Activated naive CD8-positive, alpha-beta T cell treated with anti-CD3 and anti-CD28 coated beads, Interleukin-2, amount 50 U/mL, for 24 hours (primary cell): ENCODE measurements around the gene RNF175.

ENCODE experiments used
- ATAC-seq: fragments of 150-1000 bp; cut with Tn5 transposase; one replicate; pipeline ENCODE4 v1.10.0; 2021
- DNase-seq: peaks from one replicate; pipeline ENCODE4 v3.0.0; 2021
- H3K27ac Mint-ChIP-seq: one replicate; pipeline ENCODE4 v1.8.0; 2021; ENCODE audit warnings: mild to moderate bottlenecking, mixed read lengths
- H3K27me3 Mint-ChIP-seq: one replicate; pipeline ENCODE4 v1.8.0; 2021; ENCODE audit warnings: mixed read lengths
- H3K36me3 Mint-ChIP-seq: one replicate; pipeline ENCODE4 v1.8.0; 2021; ENCODE audit warnings: low read depth, mixed read lengths
- H3K4me1 Mint-ChIP-seq: one replicate; pipeline ENCODE4 v1.8.0; 2021; ENCODE audit warnings: mixed read lengths
- H3K4me3 Mint-ChIP-seq: one replicate; pipeline ENCODE4 v1.8.0; 2021; ENCODE audit warnings: mild to moderate bottlenecking, moderate library complexity, mixed read lengths
- H3K9me3 Mint-ChIP-seq: one replicate; pipeline ENCODE4 v1.8.0; 2021; ENCODE audit warnings: mixed read lengths

The RNF175 gene

GRCh38 chr4:153777421-153777820 is 17.6 kb upstream of the RNF175 start:
- Mint-ChIP-seq H3K27me3 (peaks cover 39% of the 10 kb centered on the region), H3K4me3 (no peak overlapping the region), H3K27ac (no peak overlapping the region), H3K4me1 (no peaks in the 10 kb centered on the region), H3K36me3 (no peaks in the 10 kb centered on the region), H3K9me3 (peaks cover 5% of the 10 kb centered on the region)
- ATAC-seq (no peak), DNase-seq (no peak)

- Mint-ChIP-seq H3K4me3 (no peak overlapping the region), H3K4me1 (peaks cover 2% of the 10 kb centered on the region)
These were observed 16.8 kb upstream of the RNF175 start for GRCh38 chr4:153776601-153777000.

GRCh38 chr4:153773236-153773690 is 13.4 kb upstream of the RNF175 start:
- Mint-ChIP-seq H3K36me3 (no peaks in the 10 kb centered on the region), H3K4me1 (peaks cover 8% of the 10 kb centered on the region), H3K4me3 (no peak overlapping the region), H3K27ac (no peak overlapping the region), H3K27me3 (peaks cover 28% of the 10 kb centered on the region), H3K9me3 (peaks cover 10% of the 10 kb centered on the region)
- no peak for DNase-seq
- no peak for ATAC-seq

More at GRCh38 chr4:153776601-153777000, 16.8 kb upstream of the RNF175 start:
- DNase-seq, result no peak
- Mint-ChIP-seq H3K27me3 (peaks cover 38% of the 10 kb centered on the region), H3K27ac (no peak overlapping the region), H3K36me3 (no peaks in the 10 kb centered on the region), H3K9me3 (peaks cover 8% of the 10 kb centered on the region)
- no peak for ATAC-seq

GRCh38 chr4:153771046-153771445 is 11.2 kb upstream of the RNF175 start:
- DNase-seq, result no peak

GRCh38 chr4:153766758-153767157 is 6.9 kb upstream of the RNF175 start:
- H3K9me3 Mint-ChIP-seq, result peaks cover 6% of the 10 kb centered on the region
- no peaks in the 10 kb centered on the region for H3K36me3 Mint-ChIP-seq
- no peak overlapping the region for H3K27ac Mint-ChIP-seq
- H3K27me3 Mint-ChIP-seq, result peaks cover 21% of the 10 kb centered on the region
- H3K4me1 Mint-ChIP-seq, result peaks cover 15% of the 10 kb centered on the region
- ATAC-seq (no peak), DNase-seq (no peak)
- H3K4me3 Mint-ChIP-seq, result no peak overlapping the region

More at GRCh38 chr4:153771046-153771445, 11.2 kb upstream of the RNF175 start:
- H3K4me1 Mint-ChIP-seq, result peaks cover 8% of the 10 kb centered on the region
- H3K36me3 Mint-ChIP-seq, result no peaks in the 10 kb centered on the region
- H3K9me3 Mint-ChIP-seq, result peaks cover 7% of the 10 kb centered on the region
- no peak overlapping the region for H3K27ac Mint-ChIP-seq
- no peak for ATAC-seq
- no peak overlapping the region for H3K4me3 Mint-ChIP-seq
- H3K27me3 Mint-ChIP-seq, result peaks cover 20% of the 10 kb centered on the region

GRCh38 chr4:153765894-153766293 is 6.1 kb upstream of the RNF175 start:
- peaks cover 10% of the 10 kb centered on the region for H3K4me1 Mint-ChIP-seq
- H3K27me3 Mint-ChIP-seq, result peaks cover 23% of the 10 kb centered on the region

GRCh38 chr4:153764601-153765368 is 5.0 kb upstream of the RNF175 start:
- Mint-ChIP-seq H3K4me1 (peaks cover 7% of the 10 kb centered on the region), H3K27ac (no peak overlapping the region), H3K4me3 (no peak overlapping the region), H3K27me3 (peaks cover 20% of the 10 kb centered on the region), H3K9me3 (no peaks in the 10 kb centered on the region), H3K36me3 (no peaks in the 10 kb centered on the region)
- DNase-seq (no peak), ATAC-seq (no peak)

More at GRCh38 chr4:153765894-153766293, 6.1 kb upstream of the RNF175 start:
- ATAC-seq (no peak), DNase-seq (no peak)
- H3K9me3 Mint-ChIP-seq, result peaks cover 2% of the 10 kb centered on the region
- H3K27ac Mint-ChIP-seq, result no peak overlapping the region
- no peak overlapping the region for H3K4me3 Mint-ChIP-seq
- H3K36me3 Mint-ChIP-seq, result no peaks in the 10 kb centered on the region

GRCh38 chr4:153763404-153763803 is 3.6 kb upstream of the RNF175 start:
- Mint-ChIP-seq H3K27me3 (peaks cover 30% of the 10 kb centered on the region), H3K9me3 (no peaks in the 10 kb centered on the region), H3K36me3 (no peaks in the 10 kb centered on the region), H3K4me1 (peaks cover 9% of the 10 kb centered on the region), H3K4me3 (no peak overlapping the region), H3K27ac (no peak overlapping the region)
- DNase-seq (no peak), ATAC-seq (no peak)

GRCh38 chr4:153758688-153759406 is 977 bp downstream of the RNF175 start:
- Mint-ChIP-seq H3K27ac (no peak overlapping the region), H3K36me3 (no peaks in the 10 kb centered on the region), H3K9me3 (no peaks in the 10 kb centered on the region), H3K4me1 (peaks cover 24% of the 10 kb centered on the region), H3K27me3 (peaks cover 34% of the 10 kb centered on the region), H3K4me3 (peak overlapping the region; percentile 41)
- no peak for ATAC-seq
- DNase-seq, result no peak

- no peak overlapping the region for H3K27ac Mint-ChIP-seq
- H3K9me3 Mint-ChIP-seq, result no peaks in the 10 kb centered on the region
- H3K4me1 Mint-ChIP-seq, result peaks cover 24% of the 10 kb centered on the region
- DNase-seq (no peak), ATAC-seq (no peak)
- peaks cover 30% of the 10 kb centered on the region for H3K27me3 Mint-ChIP-seq
- H3K4me3 Mint-ChIP-seq, result no peak overlapping the region
- no peaks in the 10 kb centered on the region for H3K36me3 Mint-ChIP-seq
These were observed 1.7 kb downstream of the RNF175 start for GRCh38 chr4:153758136-153758535.

- H3K36me3 Mint-ChIP-seq, result no peaks in the 10 kb centered on the region
- DNase-seq (no peak), ATAC-seq (no peak)
- peaks cover 20% of the 10 kb centered on the region for H3K4me1 Mint-ChIP-seq
- H3K4me3 Mint-ChIP-seq, result no peak overlapping the region
- peaks cover 26% of the 10 kb centered on the region for H3K27me3 Mint-ChIP-seq
- H3K9me3 Mint-ChIP-seq, result no peaks in the 10 kb centered on the region
- no peak overlapping the region for H3K27ac Mint-ChIP-seq
These were observed 2.4 kb downstream of the RNF175 start for GRCh38 chr4:153757407-153757806.

GRCh38 chr4:153755186-153755585 is 4.6 kb downstream of the RNF175 start:
- DNase-seq, result no peak
- Mint-ChIP-seq H3K36me3 (no peaks in the 10 kb centered on the region), H3K4me3 (no peak overlapping the region), H3K27me3 (peaks cover 14% of the 10 kb centered on the region), H3K9me3 (no peaks in the 10 kb centered on the region), H3K27ac (no peak overlapping the region), H3K4me1 (peaks cover 17% of the 10 kb centered on the region)
- ATAC-seq, result no peak

GRCh38 chr4:153750197-153750817 is 9.5 kb downstream of the RNF175 start:
- Mint-ChIP-seq H3K36me3 (no peaks in the 10 kb centered on the region), H3K27me3 (peaks cover 2% of the 10 kb centered on the region), H3K4me3 (no peak overlapping the region), H3K9me3 (no peaks in the 10 kb centered on the region), H3K27ac (no peak overlapping the region), H3K4me1 (peaks cover 8% of the 10 kb centered on the region)
- DNase-seq (peak; percentile 75), ATAC-seq (peak; percentile 96)

- Mint-ChIP-seq H3K9me3 (no peaks in the 10 kb centered on the region), H3K27ac (no peak overlapping the region), H3K4me1 (peaks cover 3% of the 10 kb centered on the region), H3K4me3 (no peak overlapping the region), H3K27me3 (peaks cover 2% of the 10 kb centered on the region), H3K36me3 (no peaks in the 10 kb centered on the region)
- DNase-seq (no peak), ATAC-seq (no peak)
These were observed 11.4 kb downstream of the RNF175 start for GRCh38 chr4:153748378-153748777.
